DND-41 (cell line): ENCODE measurements around the gene INSYN2A.

Source experiments
- ATAC-seq: fragments of 200-7000 bp; cut with Tn5 transposase; 3 replicates; pipeline ENCODE4 v1.9.1; 2021; ENCODE audit warnings: low read depth; ENCODE audit not compliant: insufficient read depth
- DNase-seq: peaks from one replicate; pipeline ENCODE4 v3.0.0-alpha.2; 2020
- H2AFZ ChIP-seq: 2 replicates; pipeline ENCODE4 v1.6.0; 2012; ENCODE audit warnings: low read depth, low read length
- H3K27ac ChIP-seq: 2 replicates; pipeline ENCODE4 v1.5.1; 2012; ENCODE audit warnings: low read length, inconsistent platforms
- H3K27me3 ChIP-seq: fragments of 200-600 bp; sonication (generic); 2 replicates; pipeline ENCODE4 v1.6.0; 2012; ENCODE audit warnings: low read length, mild to moderate bottlenecking, inconsistent platforms; ENCODE audit not compliant: insufficient read depth, poor library complexity
- H3K36me3 ChIP-seq: 2 replicates; pipeline ENCODE4 v1.5.1; 2012; ENCODE audit warnings: low read length, inconsistent platforms; ENCODE audit not compliant: insufficient read depth
- H3K4me1 ChIP-seq: 2 replicates; pipeline ENCODE4 v1.5.1; 2012; ENCODE audit warnings: mild to moderate bottlenecking, low read length; ENCODE audit not compliant: insufficient read depth
- H3K4me2 ChIP-seq: 2 replicates; pipeline ENCODE4 v1.6.0; 2012; ENCODE audit warnings: mild to moderate bottlenecking, moderate library complexity, low read length, inconsistent platforms; ENCODE audit not compliant: insufficient read depth
- H3K4me3 ChIP-seq, 2 experiments: fragments of 200-600 bp in 1 of 2; shearing (Covaris generic) in 1 of 2; 2 replicates each; pipeline ENCODE4 v1.5.1; 2012 to 2016; ENCODE audit warnings: inconsistent platforms in 2 of 2, low read length in 2 of 2, mild to moderate bottlenecking in 2 of 2, low read depth in 1 of 2, moderate library complexity in 1 of 2
- H3K79me2 ChIP-seq: 2 replicates; pipeline ENCODE4 v1.6.0; 2012; ENCODE audit warnings: low read length, inconsistent platforms; ENCODE audit not compliant: insufficient read depth
- H3K9ac ChIP-seq: 2 replicates; pipeline ENCODE4 v1.6.0; 2012; ENCODE audit warnings: low read depth, mild to moderate bottlenecking, inconsistent platforms, low read length, moderate library complexity
- H3K9me3 ChIP-seq: 2 replicates; pipeline ENCODE4 v1.5.1; 2012; ENCODE audit warnings: low read length, moderate library complexity, mild to moderate bottlenecking, inconsistent platforms; ENCODE audit not compliant: insufficient read depth, severe bottlenecking
- H4K20me1 ChIP-seq: 2 replicates; pipeline ENCODE4 v1.6.0; 2012; ENCODE audit warnings: low read length; ENCODE audit not compliant: insufficient read depth
- CTCF ChIP-seq: IDR thresholded peaks from 2 replicates; pipeline ENCODE4 v1.5.1; 2012; ENCODE audit warnings: borderline replicate concordance, low read length, moderate library complexity, mild to moderate bottlenecking; ENCODE audit not compliant: poor library complexity, severe bottlenecking; ENCODE audit errors: extremely low read depth
- EZH2 ChIP-seq: IDR thresholded peaks from 3 replicates; pipeline ENCODE4 v1.6.1; 2012; ENCODE audit warnings: borderline replicate concordance, low read depth, mild to moderate bottlenecking, moderate library complexity, low read length, inconsistent platforms; ENCODE audit not compliant: severe bottlenecking

The INSYN2A gene

GRCh38 chr10:127175357-127176110, 20.9 kb downstream of the INSYN2A start:
- Histone ChIP-seq H3K4me3 (no peak overlapping the region), H4K20me1 (no peaks in the 10 kb centered on the region), H3K27me3 (peaks cover 2% of the 10 kb centered on the region), H3K4me2 (no peak overlapping the region), H3K9ac (no peak overlapping the region), H3K4me1 (no peaks in the 10 kb centered on the region), H3K79me2 (no peaks in the 10 kb centered on the region), H3K36me3 (no peaks in the 10 kb centered on the region), H3K9me3 (no peaks in the 10 kb centered on the region), H3K27ac (no peak overlapping the region), H2AFZ (no peak overlapping the region)
- DNase-seq (no peak), ATAC-seq (no peak)
- TF ChIP-seq EZH2 (no peak), CTCF (no peak)

DNA sequence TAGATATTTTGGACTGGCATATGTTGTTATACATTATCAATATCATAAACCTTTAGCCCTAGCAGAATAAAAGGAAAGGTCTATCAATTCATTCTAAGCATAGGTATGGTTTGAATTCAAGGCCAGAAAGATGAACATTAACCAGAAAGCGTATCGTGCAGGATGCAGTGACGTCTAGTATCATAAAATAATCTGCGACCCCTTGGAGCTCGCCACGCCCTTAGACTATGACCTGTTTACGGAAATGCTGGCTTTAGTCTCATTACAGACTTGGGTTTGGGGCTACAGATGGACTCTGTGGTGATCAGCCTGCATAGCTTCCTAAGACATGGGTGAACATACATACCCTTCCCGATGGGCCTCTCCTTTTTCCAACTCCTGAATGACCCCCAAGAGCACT, 21.5 kb downstream of the INSYN2A start:
- no peak overlapping the region for H3K9ac ChIP-seq
- H3K4me2 ChIP-seq = no peak overlapping the region
- H3K4me3 ChIP-seq = no peak overlapping the region
- DNase-seq (no peak), ATAC-seq (no peak)
- TF ChIP-seq EZH2 (no peak), CTCF (no peak)
- no peaks in the 10 kb centered on the region for H3K4me1 ChIP-seq
- no peaks in the 10 kb centered on the region for H4K20me1 ChIP-seq
- H3K79me2 ChIP-seq = no peaks in the 10 kb centered on the region
- no peaks in the 10 kb centered on the region for H3K27me3 ChIP-seq
- H3K9me3 ChIP-seq = no peaks in the 10 kb centered on the region
- H3K27ac ChIP-seq = no peak overlapping the region
- H3K36me3 ChIP-seq = no peaks in the 10 kb centered on the region
- no peak overlapping the region for H2AFZ ChIP-seq

- Histone ChIP-seq H3K79me2 (no peaks in the 10 kb centered on the region), H2AFZ (no peak overlapping the region), H3K27ac (no peak overlapping the region), H3K36me3 (no peaks in the 10 kb centered on the region), H3K4me2 (no peak overlapping the region), H4K20me1 (no peaks in the 10 kb centered on the region), H3K4me1 (no peaks in the 10 kb centered on the region), H3K9me3 (no peaks in the 10 kb centered on the region), H3K27me3 (no peaks in the 10 kb centered on the region), H3K9ac (no peak overlapping the region), H3K4me3 (no peak overlapping the region)
- ATAC-seq (no peak), DNase-seq (no peak)
- no peak for TF ChIP-seq EZH2
- TF ChIP-seq CTCF = no peak
These were observed 28.1 kb downstream of the INSYN2A start for GRCh38 chr10:127168261-127168660.

DNA sequence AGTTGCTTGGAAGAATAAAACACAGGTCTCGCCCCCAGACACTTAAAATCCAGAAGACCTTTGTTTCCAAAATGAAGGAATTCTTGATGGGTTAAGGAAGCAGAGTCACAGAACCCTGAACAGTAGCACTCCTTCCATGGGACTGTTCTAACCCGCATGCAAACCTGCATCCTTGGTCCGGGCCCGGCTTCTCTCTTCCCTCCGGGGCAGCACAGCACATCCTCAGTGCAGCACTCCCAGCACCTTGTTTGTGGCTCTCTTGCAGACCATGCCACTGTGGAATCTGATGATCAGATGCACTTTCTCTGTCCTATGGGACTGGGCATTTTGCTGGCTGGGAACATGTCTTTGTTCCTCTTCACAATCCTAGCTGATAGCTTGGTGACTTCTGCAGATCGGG, 33.5 kb downstream of the INSYN2A start:
- Histone ChIP-seq H3K9ac (no peak overlapping the region), H3K4me1 (no peaks in the 10 kb centered on the region), H4K20me1 (no peaks in the 10 kb centered on the region), H3K9me3 (no peaks in the 10 kb centered on the region), H3K36me3 (no peaks in the 10 kb centered on the region), H3K4me3 (no peak overlapping the region), H3K4me2 (no peak overlapping the region), H3K27ac (no peak overlapping the region), H3K27me3 (no peaks in the 10 kb centered on the region), H2AFZ (no peak overlapping the region), H3K79me2 (no peaks in the 10 kb centered on the region)
- TF ChIP-seq EZH2 = no peak
- no peak for TF ChIP-seq CTCF
- DNase-seq = no peak
- ATAC-seq = no peak
